HG03442 (cell line): ENCODE results near the gene PCTP.

Source experiments
- ATAC-seq: cut with Tn5 transposase; IDR thresholded peaks from one replicate; pipeline ENCODE4 v1.9.1; 2021; ENCODE audit warnings: mild to moderate bottlenecking, moderate library complexity; ENCODE audit not compliant: unreplicated experiment

The PCTP gene

GRCh38 chr17:55785181-55785580 lies 34.3 kb downstream of the PCTP start:
- ATAC-seq: no peak

- no peak for ATAC-seq
Observed at GRCh38 chr17:55793272-55793671, 42.4 kb downstream of the PCTP start.

- no peak for ATAC-seq
Observed at GRCh38 chr17:55794725-55795482, 44.1 kb downstream of the PCTP start.

GRCh38 chr17:55806745-55807495 lies 56.1 kb downstream of the PCTP start:
- no peak for ATAC-seq

GRCh38 chr17:55811536-55811935 lies 60.7 kb downstream of the PCTP start:
- no peak for ATAC-seq

- ATAC-seq: no peak
Observed at GRCh38 chr17:55812323-55812722, 61.5 kb downstream of the PCTP start.

GRCh38 chr17:55813944-55814343 lies 63.1 kb downstream of the PCTP start:
- no peak for ATAC-seq

GRCh38 chr17:55814377-55814776 lies 63.5 kb downstream of the PCTP start:
- ATAC-seq: no peak

GRCh38 chr17:55816532-55817396 lies 65.9 kb downstream of the PCTP start:
- ATAC-seq: no peak

- ATAC-seq: no peak
Observed at GRCh38 chr17:55817397-55817709, 66.5 kb downstream of the PCTP start.

- ATAC-seq: no peak
Observed at GRCh38 chr17:55818026-55818425, 67.2 kb downstream of the PCTP start.

GRCh38 chr17:55818451-55819375 lies 67.9 kb downstream of the PCTP start:
- no peak for ATAC-seq

GRCh38 chr17:55820675-55821074 lies 69.8 kb downstream of the PCTP start:
- ATAC-seq: no peak

- ATAC-seq: no peak
Observed at GRCh38 chr17:55822028-55822427, 71.2 kb downstream of the PCTP start.

GRCh38 chr17:55825213-55825612 lies 74.4 kb downstream of the PCTP start:
- ATAC-seq: no peak
